MM.1S (cell line): ENCODE results near the gene SYPL2.

Experiments
- EZH2 ChIP-seq: fragments of 300-600 bp; sonication (generic); optimal IDR thresholded peaks from 2 replicates; pipeline ENCODE3; 2017; ENCODE audit warnings: low read depth, mild to moderate bottlenecking, antibody characterized with exemption, low read length, mixed read lengths
- TF ChIP-seq, protein P1 (sequence below): fragments of 300-600 bp; sonication (generic); IDR thresholded peaks from 2 replicates; pipeline ENCODE4 v1.5.1; 2016; ENCODE audit warnings: antibody characterized with exemption, low read length, mixed read lengths

DNA sequence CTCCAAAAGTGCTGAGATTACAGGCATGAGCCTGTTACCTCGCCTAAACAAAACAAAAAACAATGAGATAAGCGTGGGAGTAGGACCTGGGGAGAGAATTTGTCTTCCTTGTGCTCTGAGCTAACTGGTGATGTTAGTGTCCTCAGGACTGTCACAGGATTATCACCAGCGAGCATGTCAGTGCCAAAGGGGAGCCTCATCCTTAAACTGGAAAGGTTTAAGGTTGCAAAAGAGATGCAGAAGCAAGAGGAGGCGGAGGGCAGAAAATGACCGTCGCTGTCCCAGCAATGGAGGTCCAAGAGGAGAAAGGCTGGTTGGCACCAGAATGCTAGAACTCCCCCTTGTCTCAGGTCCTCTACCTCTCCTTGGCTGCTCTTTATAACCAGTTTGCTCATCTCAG lies 3.9 kb downstream of the SYPL2 start:
- TF ChIP-seq, protein P1, sequence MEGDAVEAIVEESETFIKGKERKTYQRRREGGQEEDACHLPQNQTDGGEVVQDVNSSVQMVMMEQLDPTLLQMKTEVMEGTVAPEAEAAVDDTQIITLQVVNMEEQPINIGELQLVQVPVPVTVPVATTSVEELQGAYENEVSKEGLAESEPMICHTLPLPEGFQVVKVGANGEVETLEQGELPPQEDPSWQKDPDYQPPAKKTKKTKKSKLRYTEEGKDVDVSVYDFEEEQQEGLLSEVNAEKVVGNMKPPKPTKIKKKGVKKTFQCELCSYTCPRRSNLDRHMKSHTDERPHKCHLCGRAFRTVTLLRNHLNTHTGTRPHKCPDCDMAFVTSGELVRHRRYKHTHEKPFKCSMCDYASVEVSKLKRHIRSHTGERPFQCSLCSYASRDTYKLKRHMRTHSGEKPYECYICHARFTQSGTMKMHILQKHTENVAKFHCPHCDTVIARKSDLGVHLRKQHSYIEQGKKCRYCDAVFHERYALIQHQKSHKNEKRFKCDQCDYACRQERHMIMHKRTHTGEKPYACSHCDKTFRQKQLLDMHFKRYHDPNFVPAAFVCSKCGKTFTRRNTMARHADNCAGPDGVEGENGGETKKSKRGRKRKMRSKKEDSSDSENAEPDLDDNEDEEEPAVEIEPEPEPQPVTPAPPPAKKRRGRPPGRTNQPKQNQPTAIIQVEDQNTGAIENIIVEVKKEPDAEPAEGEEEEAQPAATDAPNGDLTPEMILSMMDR: no peak
- TF ChIP-seq EZH2: no peak
